ENCODE measurements around the gene POLQ.

DNA sequence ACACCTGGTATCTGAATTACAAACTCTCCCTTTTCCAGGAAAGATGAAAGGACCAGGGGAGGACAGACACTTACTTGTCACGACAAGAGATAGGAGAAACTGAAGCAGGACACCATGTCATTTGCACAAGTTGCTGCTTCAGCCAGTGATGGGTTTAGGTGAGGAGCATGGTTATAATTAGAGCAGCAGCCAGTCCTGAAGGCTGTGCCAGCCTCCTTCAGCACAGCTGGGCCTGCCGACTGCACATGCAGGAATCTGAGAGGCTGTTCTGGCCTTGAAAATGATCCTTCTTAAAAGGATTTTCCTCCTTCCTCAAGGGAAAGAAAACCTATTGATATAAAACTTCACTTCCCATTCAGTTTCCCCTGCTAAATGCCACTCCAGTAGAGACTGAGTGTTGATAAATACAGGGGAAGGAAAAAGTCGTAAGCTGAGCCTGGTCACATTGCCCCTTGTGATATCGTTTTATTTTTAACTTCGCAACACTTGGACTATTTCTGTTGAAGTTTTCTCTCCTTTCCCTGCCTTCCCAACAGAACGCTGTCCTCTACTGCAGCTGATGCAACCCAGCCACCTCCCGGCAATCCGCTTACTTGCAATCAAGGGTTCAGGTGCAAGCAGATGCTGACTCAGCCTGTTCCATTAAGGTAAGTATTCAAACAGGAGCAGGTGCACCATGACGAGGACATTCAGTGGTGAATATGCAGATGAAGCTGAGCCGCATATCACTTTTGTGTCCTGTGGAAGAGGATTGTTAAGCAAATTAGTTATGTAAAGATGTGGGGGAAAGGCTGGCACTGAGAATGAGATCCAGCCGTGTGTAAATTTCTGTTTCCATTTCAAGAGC is 47.3 kb upstream of the POLQ start, which contains the start of gene FBXO40:
- TF ChIP-seq YY1 (IDR thresholded peaks at IDR 0.05; ENCODE audit: insufficient read depth, insufficient read length) = no peak
- no peak for TF ChIP-seq ZNF274 (IDR thresholded peaks at IDR 0.05; ENCODE audit: low read depth, low read length)
- no peak for TF ChIP-seq SUZ12 (IDR thresholded peaks at IDR 0.05; ENCODE audit: extremely low read depth, insufficient read depth, insufficient read length)
